ENCODE data around the gene SFT2D1.

Gene SFT2D1

DNA sequence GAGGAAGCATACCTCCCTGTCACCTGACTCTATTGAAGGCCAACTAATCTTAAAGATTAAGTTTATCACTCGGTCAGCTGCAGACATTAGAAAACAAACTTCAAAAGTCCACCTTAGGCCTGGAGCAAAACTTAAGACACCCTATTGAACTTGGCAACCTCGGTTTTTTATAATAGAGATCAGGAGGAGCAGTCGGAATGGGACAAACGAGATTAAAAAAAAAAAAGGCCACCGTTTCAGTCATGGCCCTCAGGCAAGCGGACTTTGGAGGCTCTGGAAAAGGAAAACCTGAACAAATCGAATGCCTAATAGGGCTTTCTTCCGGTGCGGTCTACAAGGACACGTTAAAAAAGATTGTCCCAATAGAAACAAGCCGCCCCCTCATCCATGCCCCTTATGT, 26.9 kb downstream of the SFT2D1 start:
- no peaks in the 10 kb centered on the region for H3K36me3 ChIP-seq (ENCODE audit: insufficient read depth)
- no peak for TF ChIP-seq CTCF (conservative IDR thresholded peaks at IDR 0.05; ENCODE audit: low read depth, low read length)
- no peak overlapping the region for H3K4me2 ChIP-seq
- no peak overlapping the region for H3K4me3 ChIP-seq (IDR thresholded peaks at IDR 0.05; ENCODE audit: insufficient read depth, low read depth, low read length)
- H2AFZ ChIP-seq (ENCODE audit: low read depth) = no peak overlapping the region
- no peak overlapping the region for H3K27ac ChIP-seq
- H3K27me3 ChIP-seq (ENCODE audit: insufficient read depth, low read depth) = no peaks in the 10 kb centered on the region
- no peaks in the 10 kb centered on the region for H4K20me1 ChIP-seq (ENCODE audit: insufficient read depth)
- no peaks in the 10 kb centered on the region for H3K79me2 ChIP-seq (ENCODE audit: insufficient read depth, low read depth)
- no peak overlapping the region for H3K9ac ChIP-seq
- H3K4me1 ChIP-seq (ENCODE audit: low read depth, poor library complexity, severe bottlenecking) = no peaks in the 10 kb centered on the region

- Histone ChIP-seq H3K4me2 (no peak overlapping the region), H3K79me2 (ENCODE audit: insufficient read depth, low read depth) (no peaks in the 10 kb centered on the region)
Observed at GRCh38 chr6:166314454-166314853, 27.9 kb downstream of the SFT2D1 start.

DNA sequence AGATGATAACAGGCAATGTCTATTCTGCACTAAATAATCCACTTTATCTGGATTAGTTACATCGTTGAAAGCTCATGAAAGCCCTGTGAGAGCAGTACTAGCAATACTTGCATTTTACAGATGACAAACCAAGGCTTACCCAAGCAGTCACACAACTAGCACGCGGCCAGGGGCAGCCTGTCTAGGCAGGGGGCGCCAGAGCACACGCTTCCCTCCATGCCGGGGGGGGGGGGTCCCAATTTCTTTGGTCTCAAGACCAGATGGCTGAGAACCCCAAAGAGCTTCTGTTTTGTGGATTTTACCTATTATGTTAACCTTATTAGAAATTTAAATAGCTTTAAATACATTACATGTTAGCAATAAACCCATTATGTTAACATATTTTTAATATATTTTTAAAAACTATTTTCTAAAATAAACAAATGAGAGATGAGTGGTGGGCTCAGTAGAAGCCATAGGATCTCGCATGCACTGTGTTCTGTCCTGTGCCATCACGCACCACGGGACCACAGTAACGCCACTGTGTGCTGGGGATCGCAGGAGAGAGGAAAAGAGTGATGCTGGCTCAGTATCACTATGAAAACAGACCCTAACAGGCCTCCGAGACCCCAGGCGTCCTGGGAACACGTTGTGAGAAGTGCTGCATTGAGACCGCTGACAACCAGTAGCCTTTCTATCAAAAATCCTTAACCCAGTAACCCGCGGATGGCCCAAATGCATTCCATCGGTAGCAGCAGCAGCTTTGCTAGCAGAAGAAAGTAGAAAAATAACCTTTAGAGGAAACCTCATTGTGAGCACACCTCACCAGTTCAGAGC, 28.9 kb downstream of the SFT2D1 start:
- H3K27me3 ChIP-seq (ENCODE audit: insufficient read depth, low read depth) = no peaks in the 10 kb centered on the region
- H3K36me3 ChIP-seq (ENCODE audit: insufficient read depth) = no peaks in the 10 kb centered on the region
- no peaks in the 10 kb centered on the region for H3K79me2 ChIP-seq (ENCODE audit: insufficient read depth, low read depth)
- no peak overlapping the region for H2AFZ ChIP-seq (ENCODE audit: low read depth)
- H3K4me1 ChIP-seq (ENCODE audit: low read depth, poor library complexity, severe bottlenecking) = no peaks in the 10 kb centered on the region
- no peak overlapping the region for H3K4me3 ChIP-seq (IDR thresholded peaks at IDR 0.05; ENCODE audit: insufficient read depth, low read depth, low read length)
- no peak overlapping the region for H3K27ac ChIP-seq
- peak; percentile 49 for TF ChIP-seq CTCF (conservative IDR thresholded peaks at IDR 0.05; ENCODE audit: low read depth, low read length)
- no peak overlapping the region for H3K4me2 ChIP-seq
- H3K9ac ChIP-seq = no peak overlapping the region
- no peaks in the 10 kb centered on the region for H4K20me1 ChIP-seq (ENCODE audit: insufficient read depth)

More at GRCh38 chr6:166314454-166314853, 27.9 kb downstream of the SFT2D1 start:
- no peak overlapping the region for H2AFZ ChIP-seq (ENCODE audit: low read depth)
- H3K4me3 ChIP-seq (IDR thresholded peaks at IDR 0.05; ENCODE audit: insufficient read depth, low read depth, low read length) = no peak overlapping the region
- H3K4me1 ChIP-seq (ENCODE audit: low read depth, poor library complexity, severe bottlenecking) = no peaks in the 10 kb centered on the region
- no peak overlapping the region for H3K27ac ChIP-seq
- no peaks in the 10 kb centered on the region for H3K27me3 ChIP-seq (ENCODE audit: insufficient read depth, low read depth)
- no peaks in the 10 kb centered on the region for H3K36me3 ChIP-seq (ENCODE audit: insufficient read depth)
- no peak overlapping the region for H3K9ac ChIP-seq
- no peaks in the 10 kb centered on the region for H4K20me1 ChIP-seq (ENCODE audit: insufficient read depth)
- no peak for TF ChIP-seq CTCF (conservative IDR thresholded peaks at IDR 0.05; ENCODE audit: low read depth, low read length)

GRCh38 chr6:166312832-166313231, 29.5 kb downstream of the SFT2D1 start:
- Histone ChIP-seq H4K20me1 (ENCODE audit: insufficient read depth) (no peaks in the 10 kb centered on the region), H3K27me3 (ENCODE audit: insufficient read depth, low read depth) (no peaks in the 10 kb centered on the region), H3K4me3 (IDR thresholded peaks at IDR 0.05; ENCODE audit: insufficient read depth, low read depth, low read length) (no peak overlapping the region), H2AFZ (ENCODE audit: low read depth) (no peak overlapping the region), H3K4me1 (ENCODE audit: low read depth, poor library complexity, severe bottlenecking) (no peaks in the 10 kb centered on the region), H3K9ac (no peak overlapping the region), H3K79me2 (ENCODE audit: insufficient read depth, low read depth) (no peaks in the 10 kb centered on the region), H3K36me3 (ENCODE audit: insufficient read depth) (no peaks in the 10 kb centered on the region), H3K4me2 (no peak overlapping the region), H3K27ac (no peak overlapping the region)
- no peak for TF ChIP-seq CTCF (conservative IDR thresholded peaks at IDR 0.05; ENCODE audit: low read depth, low read length)

Data from KMS-11 (cell line).